Activated T-helper 1 cell treated with anti-CD3 and anti-CD28 coated beads, Interleukin-12 subunit alpha, Interleukin-12 subunit beta, Interleukin-2, Interleukin-4 antibody, amounts not matched to agents 30 ng/mL and 10 ng/mL and 1 ng/mL, durations not matched to agents 14 hours and 24 hours and 36 hours (primary cell): ENCODE data around the gene SLC35E4. TPM values are rescaled to one million over a fixed set of nuclear protein-coding genes. Genes with fewer than 3 reads are reported as not detected.
A peak's percentile ranks its signal among the peaks of the same experiment; 100 is the strongest.
"Not testable (repeated sequence)": the region's sequence is repeated elsewhere in the genome, so short reads cannot be mapped to it uniquely, and the experiment has no call there.

Source experiments
- DNase-seq: peaks from one replicate; pipeline ENCODE4 v3.0.0; 2021; ENCODE audit warnings: low spot score
- H3K27ac Mint-ChIP-seq: one replicate; pipeline ENCODE4 v1.8.0; 2021; ENCODE audit warnings: mild to moderate bottlenecking, mixed read lengths
- H3K27me3 Mint-ChIP-seq: one replicate; pipeline ENCODE4 v1.8.0; 2022; ENCODE audit warnings: mild to moderate bottlenecking, moderate library complexity, mixed read lengths; ENCODE audit not compliant: insufficient read depth
- H3K36me3 Mint-ChIP-seq: one replicate; pipeline ENCODE4 v1.8.0; 2021; ENCODE audit warnings: low read depth, mixed read lengths
- H3K4me1 Mint-ChIP-seq: one replicate; pipeline ENCODE4 v1.8.0; 2021; ENCODE audit warnings: low read depth, mixed read lengths
- H3K4me3 Mint-ChIP-seq: one replicate; pipeline ENCODE4 v1.8.0; 2021; ENCODE audit warnings: mild to moderate bottlenecking, moderate library complexity, mixed read lengths
- H3K9me3 Mint-ChIP-seq: one replicate; pipeline ENCODE4 v1.8.0; 2021; ENCODE audit warnings: mixed read lengths
- intact Hi-C: fragments of 100-400 bp; cut with micrococcal nuclease; formaldehyde crosslinking; loops from one replicate; pipeline ENCODE4 v1.15.1; 2024
- total RNA-seq: library from RNA; stranded (reverse); gene quantifications from 2 replicates; pipeline ENCODE4 v1.2.3, GENCODE V29; 2022

Gene SLC35E4
- 8.2 and 8.3 TPM in 2 replicates for total RNA-seq

GRCh38 chr22:30635273-30636225, at the start of gene SLC35E4:
SLC35E4 (plus strand) TSS chr22:30635781; CDS start chr22:30636451, 670 bp downstream.
- intact Hi-C loops, result loop anchor here (1.0 to 2.0 kb wide), 2 partner anchors 9 to 167 kb away; no protein-coding TSS in a partner anchor
- Mint-ChIP-seq H3K9me3 (no peaks in the 10 kb centered on the region), H3K36me3 (peaks cover 16% of the 10 kb centered on the region), H3K27ac (peak within 1 kb of the TSS; percentile 92), H3K27me3 (no peaks in the 10 kb centered on the region), H3K4me1 (peaks cover 29% of the 10 kb centered on the region), H3K4me3 (peak within 1 kb of the TSS; percentile 85)
- DNase-seq, result peak; percentile 92

GRCh38 chr22:30586414-30586813, 49.2 kb upstream of the SLC35E4 start:
- no peak overlapping the region for H3K4me3 Mint-ChIP-seq
- H3K27me3 Mint-ChIP-seq, result no peaks in the 10 kb centered on the region
- no peaks in the 10 kb centered on the region for H3K9me3 Mint-ChIP-seq
- intact Hi-C loops, result no loop called here
- DNase-seq, result no peak
- peaks cover 35% of the 10 kb centered on the region for H3K36me3 Mint-ChIP-seq
- no peaks in the 10 kb centered on the region for H3K4me1 Mint-ChIP-seq
- no peak overlapping the region for H3K27ac Mint-ChIP-seq

GRCh38 chr22:30591191-30591587, 44.4 kb upstream of the SLC35E4 start:
- H3K27ac Mint-ChIP-seq, result no peak overlapping the region
- peaks cover 10% of the 10 kb centered on the region for H3K36me3 Mint-ChIP-seq
- no peaks in the 10 kb centered on the region for H3K9me3 Mint-ChIP-seq
- no peak overlapping the region for H3K4me3 Mint-ChIP-seq
- H3K4me1 Mint-ChIP-seq, result no peaks in the 10 kb centered on the region
- no peak for DNase-seq
- intact Hi-C loops, result loop anchor here (5.0 to 10.0 kb wide), 7 partner anchors 151 to 1161 kb away; partner anchors contain the start of genes CASTOR1, DEPDC5, MTMR3 and NF2
- peaks cover 12% of the 10 kb centered on the region for H3K27me3 Mint-ChIP-seq

GRCh38 chr22:30591588-30592359, 43.8 kb upstream of the SLC35E4 start, which contains the start of gene PES1:
PES1 (minus strand) TSS chr22:30591910; CDS start chr22:30591833, 77 bp downstream.
- DNase-seq, result peak; percentile 93
- Mint-ChIP-seq H3K9me3 (no peaks in the 10 kb centered on the region), H3K4me3 (no peak within 1 kb of the TSS), H3K4me1 (no peaks in the 10 kb centered on the region), H3K27ac (no peak within 1 kb of the TSS), H3K36me3 (peaks cover 6% of the 10 kb centered on the region), H3K27me3 (peaks cover 12% of the 10 kb centered on the region)
- intact Hi-C loops, result loop anchor here (1.0 to 10.0 kb wide), 14 partner anchors 18 to 1161 kb away; partner anchors contain the start of genes CASTOR1, DEPDC5, DUSP18 and MTMR3

GRCh38 chr22:30592360-30592713, 43.2 kb upstream of the SLC35E4 start:
- peaks cover 12% of the 10 kb centered on the region for H3K27me3 Mint-ChIP-seq
- H3K36me3 Mint-ChIP-seq, H3K9me3 Mint-ChIP-seq, DNase-seq, H3K27ac Mint-ChIP-seq, H3K4me3 Mint-ChIP-seq, H3K4me1 Mint-ChIP-seq: not testable (repeated sequence)
- intact Hi-C loops, result loop anchor here (1.0 to 10.0 kb wide), 14 partner anchors 17 to 1160 kb away; partner anchors contain the start of genes CASTOR1, DEPDC5, DUSP18 and MTMR3

GRCh38 chr22:30596199-30596598, 39.4 kb upstream of the SLC35E4 start:
- no peaks in the 10 kb centered on the region for H3K9me3 Mint-ChIP-seq
- no peak overlapping the region for H3K4me3 Mint-ChIP-seq
- H3K27me3 Mint-ChIP-seq, result peaks cover 12% of the 10 kb centered on the region
- no peaks in the 10 kb centered on the region for H3K4me1 Mint-ChIP-seq
- DNase-seq, result no peak
- intact Hi-C loops, result loop anchor here (10.0 kb wide), 1 partner anchor 991 kb away; the partner anchor contains the start of gene NF2
- H3K27ac Mint-ChIP-seq, result no peak overlapping the region
- H3K36me3 Mint-ChIP-seq, result no peaks in the 10 kb centered on the region

- Mint-ChIP-seq H3K27ac (no peak overlapping the region), H3K9me3 (no peaks in the 10 kb centered on the region), H3K36me3 (no peaks in the 10 kb centered on the region), H3K4me1 (peaks cover 1% of the 10 kb centered on the region), H3K4me3 (no peak overlapping the region), H3K27me3 (peaks cover 12% of the 10 kb centered on the region)
- intact Hi-C loops, result loop anchor here (10.0 kb wide), 1 partner anchor 992 kb away; the partner anchor contains the start of gene NF2
- DNase-seq, result no peak
These were observed 38.7 kb upstream of the SLC35E4 start for GRCh38 chr22:30596886-30597285.

- H3K4me3 Mint-ChIP-seq, result no peak overlapping the region
- H3K27me3 Mint-ChIP-seq, result peaks cover 12% of the 10 kb centered on the region
- peaks cover 4% of the 10 kb centered on the region for H3K4me1 Mint-ChIP-seq
- no peak overlapping the region for H3K27ac Mint-ChIP-seq
- H3K36me3 Mint-ChIP-seq, result no peaks in the 10 kb centered on the region
- DNase-seq, result no peak
- H3K9me3 Mint-ChIP-seq, result no peaks in the 10 kb centered on the region
- intact Hi-C loops, result loop anchor here (10.0 kb wide), 1 partner anchor 994 kb away; the partner anchor contains the start of gene NF2
These were observed 36.6 kb upstream of the SLC35E4 start for GRCh38 chr22:30598986-30599385.

GRCh38 chr22:30600921-30601320, 34.7 kb upstream of the SLC35E4 start:
- Mint-ChIP-seq H3K36me3 (no peaks in the 10 kb centered on the region), H3K4me1 (peaks cover 11% of the 10 kb centered on the region), H3K9me3 (no peaks in the 10 kb centered on the region), H3K4me3 (no peak overlapping the region), H3K27ac (no peak overlapping the region), H3K27me3 (peaks cover 2% of the 10 kb centered on the region)
- intact Hi-C loops, result loop anchor here (5.0 kb wide), 1 partner anchor 209 kb away; no protein-coding TSS in a partner anchor
- no peak for DNase-seq

- peaks cover 16% of the 10 kb centered on the region for H3K4me1 Mint-ChIP-seq
- no peak overlapping the region for H3K4me3 Mint-ChIP-seq
These were observed 34.1 kb upstream of the SLC35E4 start for GRCh38 chr22:30601464-30601863.

GRCh38 chr22:30602049-30602448, 33.5 kb upstream of the SLC35E4 start:
- no peaks in the 10 kb centered on the region for H3K9me3 Mint-ChIP-seq
- intact Hi-C loops, result loop anchor here (2.0 to 5.0 kb wide), 2 partner anchors 157 to 210 kb away; no protein-coding TSS in a partner anchor
- H3K4me1 Mint-ChIP-seq, result peaks cover 21% of the 10 kb centered on the region
- H3K27ac Mint-ChIP-seq, result no peak overlapping the region
- H3K4me3 Mint-ChIP-seq, result no peak overlapping the region
- H3K36me3 Mint-ChIP-seq, result no peaks in the 10 kb centered on the region
- peak; percentile 5 for DNase-seq
- H3K27me3 Mint-ChIP-seq, result no peaks in the 10 kb centered on the region

More at GRCh38 chr22:30601464-30601863, 34.1 kb upstream of the SLC35E4 start:
- H3K36me3 Mint-ChIP-seq, result no peaks in the 10 kb centered on the region
- H3K27ac Mint-ChIP-seq, result no peak overlapping the region
- intact Hi-C loops, result loop anchor here (5.0 kb wide), 1 partner anchor 209 kb away; no protein-coding TSS in a partner anchor
- DNase-seq, result no peak
- no peaks in the 10 kb centered on the region for H3K9me3 Mint-ChIP-seq
- no peaks in the 10 kb centered on the region for H3K27me3 Mint-ChIP-seq

- no peak overlapping the region for H3K4me3 Mint-ChIP-seq
These were observed 31.8 kb upstream of the SLC35E4 start for GRCh38 chr22:30603801-30604200.

More at GRCh38 chr22:30603801-30604200, 31.8 kb upstream of the SLC35E4 start:
- Mint-ChIP-seq H3K4me1 (peaks cover 38% of the 10 kb centered on the region), H3K27me3 (no peaks in the 10 kb centered on the region), H3K36me3 (no peaks in the 10 kb centered on the region), H3K27ac (no peak overlapping the region), H3K9me3 (no peaks in the 10 kb centered on the region)
- intact Hi-C loops, result loop anchor here (2.0 to 5.0 kb wide), 2 partner anchors 159 to 212 kb away; no protein-coding TSS in a partner anchor
- DNase-seq, result no peak
